OCI-LY3 (cell line): ENCODE results near the gene ZC3H7A.

Experiments used
- CTCF ChIP-seq: fragments of 200-600, 300-600 bp; sonication (generic); IDR thresholded peaks from 2 replicates; pipeline ENCODE4 v1.5.1; 2014; ENCODE audit warnings: antibody characterized with exemption, low read length, low read depth
- EZH2phosphoT487 ChIP-seq: fragments of 200-600 bp; shearing (Covaris generic); IDR thresholded peaks from 2 replicates; pipeline ENCODE4 v1.6.1; 2018; ENCODE audit warnings: antibody characterized with exemption, mixed run types, low read depth

DNA sequence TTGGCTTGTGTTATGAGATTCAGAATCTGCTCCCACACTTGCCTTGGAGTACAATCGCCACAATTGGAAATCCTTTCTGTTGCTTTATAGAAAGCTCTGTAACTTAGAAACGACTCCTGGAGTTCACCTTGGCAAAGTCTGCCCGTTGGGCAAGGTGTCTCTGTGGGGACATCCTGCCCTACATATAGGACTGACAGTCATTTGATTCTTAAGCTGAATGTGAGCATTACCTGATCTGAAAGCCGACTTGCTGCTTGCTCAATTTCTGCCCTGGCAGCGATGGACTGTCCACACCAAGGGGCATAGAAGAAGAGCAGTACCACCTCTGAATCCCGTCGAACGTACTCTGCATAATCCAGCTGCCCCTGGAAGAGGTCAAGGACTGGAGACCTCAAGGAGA lies 61.3 kb downstream of the ZC3H7A start:
- TF ChIP-seq CTCF = no peak
- TF ChIP-seq EZH2phosphoT487 = no peak
